Esophagus squamous epithelium (tissue), 4 donors: ENCODE measurements around the gene FCRL6.

Source experiments
- POLR2A ChIP-seq, 4 donors: fragments of 450-650 bp; IDR thresholded peaks; one replicate each; pipeline ENCODE4 v1.6.1; 2017; ENCODE audit warnings: antibody characterized with exemption in 4 of 4, mild to moderate bottlenecking in 4 of 4, moderate library complexity in 3 of 4
- TF ChIP-seq, protein P1 (sequence below), 6 experiments: fragments of 450-650 bp in 4 of 6; fragments of 200-600 bp in 2 of 6; sonication (generic) in 2 of 6; IDR thresholded peaks; one replicate each; pipeline ENCODE4 v1.5.1; 2016 to 2019; ENCODE audit warnings: antibody characterized with exemption in 6 of 6, mild to moderate bottlenecking in 4 of 6, moderate library complexity in 4 of 6

- TF ChIP-seq, protein P1, sequence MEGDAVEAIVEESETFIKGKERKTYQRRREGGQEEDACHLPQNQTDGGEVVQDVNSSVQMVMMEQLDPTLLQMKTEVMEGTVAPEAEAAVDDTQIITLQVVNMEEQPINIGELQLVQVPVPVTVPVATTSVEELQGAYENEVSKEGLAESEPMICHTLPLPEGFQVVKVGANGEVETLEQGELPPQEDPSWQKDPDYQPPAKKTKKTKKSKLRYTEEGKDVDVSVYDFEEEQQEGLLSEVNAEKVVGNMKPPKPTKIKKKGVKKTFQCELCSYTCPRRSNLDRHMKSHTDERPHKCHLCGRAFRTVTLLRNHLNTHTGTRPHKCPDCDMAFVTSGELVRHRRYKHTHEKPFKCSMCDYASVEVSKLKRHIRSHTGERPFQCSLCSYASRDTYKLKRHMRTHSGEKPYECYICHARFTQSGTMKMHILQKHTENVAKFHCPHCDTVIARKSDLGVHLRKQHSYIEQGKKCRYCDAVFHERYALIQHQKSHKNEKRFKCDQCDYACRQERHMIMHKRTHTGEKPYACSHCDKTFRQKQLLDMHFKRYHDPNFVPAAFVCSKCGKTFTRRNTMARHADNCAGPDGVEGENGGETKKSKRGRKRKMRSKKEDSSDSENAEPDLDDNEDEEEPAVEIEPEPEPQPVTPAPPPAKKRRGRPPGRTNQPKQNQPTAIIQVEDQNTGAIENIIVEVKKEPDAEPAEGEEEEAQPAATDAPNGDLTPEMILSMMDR (IDR thresholded peaks at IDR 0.05) = no peak
- TF ChIP-seq POLR2A (IDR thresholded peaks at IDR 0.05) = no peak
Observed at GRCh38 chr1:159841749-159842148, 39.6 kb downstream of the FCRL6 start.
